Measurements from ENCODE around the gene MYH11. TPM values are rescaled to one million over a fixed set of nuclear protein-coding genes. Genes with fewer than 3 reads are reported as not detected.

The MYH11 gene
- polyA plus RNA-seq, 1 donor (not counting 4 experiments of a cell fraction or from before 2014, with no cell fraction given) = not detected

DNA sequence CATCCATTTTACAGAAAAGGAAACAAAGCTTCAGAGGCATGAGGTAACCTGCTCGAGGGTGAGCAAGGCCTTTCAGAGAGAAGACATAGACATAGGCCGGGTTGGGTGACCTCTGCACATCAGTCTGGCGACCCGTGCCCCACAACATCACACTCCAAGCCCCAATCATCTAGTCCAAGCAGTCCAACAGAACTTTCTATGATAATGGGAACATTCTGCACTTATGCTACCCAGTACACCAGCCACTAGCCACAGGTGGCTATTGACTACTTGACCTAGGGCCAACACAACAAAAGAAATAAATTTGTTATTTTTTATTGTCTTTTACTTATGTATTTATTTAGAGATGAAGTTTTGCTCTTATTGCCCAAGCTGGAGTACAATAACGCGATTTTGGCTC is 20.8 kb downstream of the MYH11 start:
- Histone ChIP-seq H3K9me1 (ENCODE audit: control insufficient read depth, extremely low read depth, insufficient read depth, low read length) (no peaks in the 10 kb centered on the region), H3K9ac (ENCODE audit: control insufficient read depth, extremely low read depth, insufficient read depth, low read length) (no peak overlapping the region), H3K27me3 (ENCODE audit: control insufficient read depth, extremely low read depth, insufficient read depth, low read length) (no peaks in the 10 kb centered on the region), H3K4me3 (ENCODE audit: control insufficient read depth in 2 of 3, extremely low read depth in 1 of 3, insufficient read depth in 2 of 3, low read depth in 1 of 3, low read length in 3 of 3) (no peak overlapping the region), H3K4me1 (ENCODE audit: control insufficient read depth, extremely low read depth, insufficient read depth, low read length) (no peaks in the 10 kb centered on the region), H3K79me2 (ENCODE audit: control insufficient read depth, insufficient read depth, low read length) (no peaks in the 10 kb centered on the region), H2AFZ (ENCODE audit: control insufficient read depth, low read length) (no peak overlapping the region), H3K27ac (ENCODE audit: control insufficient read depth, insufficient read depth, low read length) (no peak overlapping the region), H3K36me3 (ENCODE audit: control insufficient read depth in 2 of 2, extremely low read depth in 1 of 2, insufficient read depth in 2 of 2, low read length in 2 of 2) (no peaks in the 10 kb centered on the region), H3K4me2 (ENCODE audit: control insufficient read depth, extremely low read depth, insufficient read depth, low read depth, low read length) (no peak overlapping the region), H3K9me3 (ENCODE audit: control insufficient read depth, low read depth, low read length) (no peaks in the 10 kb centered on the region), H4K20me1 (ENCODE audit: control insufficient read depth, extremely low read depth, insufficient read depth, low read length) (no peaks in the 10 kb centered on the region)
- dilution Hi-C loops (cut with MboI; ENCODE audit: extremely low pct_ligation_motif_present, low sequenced_read_pairs) = no loop called here
- TF ChIP-seq EZH2 (IDR thresholded peaks at IDR 0.05; ENCODE audit: low read length) = no peak
- TF ChIP-seq, protein P1, sequence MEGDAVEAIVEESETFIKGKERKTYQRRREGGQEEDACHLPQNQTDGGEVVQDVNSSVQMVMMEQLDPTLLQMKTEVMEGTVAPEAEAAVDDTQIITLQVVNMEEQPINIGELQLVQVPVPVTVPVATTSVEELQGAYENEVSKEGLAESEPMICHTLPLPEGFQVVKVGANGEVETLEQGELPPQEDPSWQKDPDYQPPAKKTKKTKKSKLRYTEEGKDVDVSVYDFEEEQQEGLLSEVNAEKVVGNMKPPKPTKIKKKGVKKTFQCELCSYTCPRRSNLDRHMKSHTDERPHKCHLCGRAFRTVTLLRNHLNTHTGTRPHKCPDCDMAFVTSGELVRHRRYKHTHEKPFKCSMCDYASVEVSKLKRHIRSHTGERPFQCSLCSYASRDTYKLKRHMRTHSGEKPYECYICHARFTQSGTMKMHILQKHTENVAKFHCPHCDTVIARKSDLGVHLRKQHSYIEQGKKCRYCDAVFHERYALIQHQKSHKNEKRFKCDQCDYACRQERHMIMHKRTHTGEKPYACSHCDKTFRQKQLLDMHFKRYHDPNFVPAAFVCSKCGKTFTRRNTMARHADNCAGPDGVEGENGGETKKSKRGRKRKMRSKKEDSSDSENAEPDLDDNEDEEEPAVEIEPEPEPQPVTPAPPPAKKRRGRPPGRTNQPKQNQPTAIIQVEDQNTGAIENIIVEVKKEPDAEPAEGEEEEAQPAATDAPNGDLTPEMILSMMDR (optimal IDR thresholded peaks at IDR 0.05 in 1 of 3, IDR thresholded peaks at IDR 0.05 in 1 of 3, conservative IDR thresholded peaks at IDR 0.05 in 1 of 3; ENCODE audit: extremely low read depth in 1 of 3, insufficient read depth in 2 of 3, low read length in 3 of 3) = no peak
- FAIRE-seq = no peak
- DNase-seq (ENCODE audit: low read depth, low spot score) = no peak

DNA sequence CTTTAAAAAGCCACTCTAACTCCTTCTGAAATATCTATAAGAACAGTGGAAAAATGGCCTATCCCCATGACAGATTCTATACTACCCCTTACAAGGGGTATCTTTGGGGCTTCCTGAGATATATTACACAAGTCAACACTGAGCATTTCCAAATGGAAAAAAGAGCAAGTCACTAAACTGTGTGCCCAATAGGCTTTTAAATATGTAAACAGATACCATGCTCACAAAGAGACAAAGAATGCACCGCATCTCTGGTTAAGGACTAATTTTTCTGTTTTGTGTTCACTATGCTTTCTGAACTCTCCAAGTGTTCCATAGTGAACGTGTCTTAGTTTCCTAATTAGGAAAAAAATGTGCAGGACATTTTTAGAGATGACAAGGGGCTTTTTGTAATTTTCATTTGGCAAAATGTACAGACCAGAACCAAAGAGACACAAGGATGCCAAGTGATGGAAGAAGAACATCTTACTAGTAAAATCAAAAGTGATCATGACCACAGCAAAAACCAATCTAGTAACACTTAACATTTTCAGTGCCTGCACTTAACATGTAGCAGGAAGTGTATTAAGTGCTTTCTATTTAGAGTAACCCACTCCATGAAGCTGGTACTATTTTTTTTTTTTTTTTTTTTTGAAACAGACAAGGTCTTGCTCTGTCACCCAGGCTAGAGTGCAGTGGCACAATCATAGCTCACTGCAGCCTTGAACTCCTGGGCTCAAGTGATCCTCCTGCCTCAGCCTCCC is 21.5 kb downstream of the MYH11 start:
- TF ChIP-seq EZH2 (IDR thresholded peaks at IDR 0.05; ENCODE audit: low read length) = no peak
- TF ChIP-seq, protein P1 (optimal IDR thresholded peaks at IDR 0.05 in 1 of 3, IDR thresholded peaks at IDR 0.05 in 1 of 3, conservative IDR thresholded peaks at IDR 0.05 in 1 of 3; ENCODE audit: extremely low read depth in 1 of 3, insufficient read depth in 2 of 3, low read length in 3 of 3) = no peak
- H3K27me3 ChIP-seq (ENCODE audit: control insufficient read depth, extremely low read depth, insufficient read depth, low read length) = no peaks in the 10 kb centered on the region

More for the DNA sequence above, 21.5 kb downstream of the MYH11 start:
- Histone ChIP-seq H3K27ac (ENCODE audit: control insufficient read depth, insufficient read depth, low read length) (no peak overlapping the region), H3K79me2 (ENCODE audit: control insufficient read depth, insufficient read depth, low read length) (no peaks in the 10 kb centered on the region), H3K9me1 (ENCODE audit: control insufficient read depth, extremely low read depth, insufficient read depth, low read length) (no peaks in the 10 kb centered on the region), H3K4me1 (ENCODE audit: control insufficient read depth, extremely low read depth, insufficient read depth, low read length) (no peaks in the 10 kb centered on the region), H3K9me3 (ENCODE audit: control insufficient read depth, low read depth, low read length) (no peaks in the 10 kb centered on the region), H4K20me1 (ENCODE audit: control insufficient read depth, extremely low read depth, insufficient read depth, low read length) (no peaks in the 10 kb centered on the region), H3K9ac (ENCODE audit: control insufficient read depth, extremely low read depth, insufficient read depth, low read length) (no peak overlapping the region), H2AFZ (ENCODE audit: control insufficient read depth, low read length) (no peak overlapping the region), H3K4me2 (ENCODE audit: control insufficient read depth, extremely low read depth, insufficient read depth, low read depth, low read length) (no peak overlapping the region), H3K4me3 (ENCODE audit: control insufficient read depth in 2 of 3, extremely low read depth in 1 of 3, insufficient read depth in 2 of 3, low read depth in 1 of 3, low read length in 3 of 3) (no peak overlapping the region), H3K36me3 (ENCODE audit: control insufficient read depth in 2 of 2, extremely low read depth in 1 of 2, insufficient read depth in 2 of 2, low read length in 2 of 2) (no peaks in the 10 kb centered on the region)
- no peak for FAIRE-seq
- DNase-seq (ENCODE audit: low read depth, low spot score) = no peak
- dilution Hi-C loops (cut with MboI; ENCODE audit: extremely low pct_ligation_motif_present, low sequenced_read_pairs) = no loop called here
